ENCODE data around the gene WNK3.

The WNK3 gene

GRCh38 chrX:54157561-54157960 is 200.3 kb downstream of the WNK3 start:
- no peak for DNase-seq

All from hematopoietic multipotent progenitor cell treated with erythropoietin and hydrocortisone succinate and interleukin-3 and kit ligand, for 4 days (in vitro differentiated cells).